DMS153 treated with DMSO at 0.1 percent for 48 hours (cell line): Measurements from ENCODE around the gene TEX22.

Experiments used
- DNase-seq: peaks from one replicate; lab custom pipeline; 2025; ENCODE audit not compliant: unreplicated experiment; lab: John Stamatoyannopoulos, UW

TEX22 gene

GRCh38 chr14:105420101-105420973 lies 22.0 kb downstream of the TEX22 start:
- DNase-seq, result no peak

DNA sequence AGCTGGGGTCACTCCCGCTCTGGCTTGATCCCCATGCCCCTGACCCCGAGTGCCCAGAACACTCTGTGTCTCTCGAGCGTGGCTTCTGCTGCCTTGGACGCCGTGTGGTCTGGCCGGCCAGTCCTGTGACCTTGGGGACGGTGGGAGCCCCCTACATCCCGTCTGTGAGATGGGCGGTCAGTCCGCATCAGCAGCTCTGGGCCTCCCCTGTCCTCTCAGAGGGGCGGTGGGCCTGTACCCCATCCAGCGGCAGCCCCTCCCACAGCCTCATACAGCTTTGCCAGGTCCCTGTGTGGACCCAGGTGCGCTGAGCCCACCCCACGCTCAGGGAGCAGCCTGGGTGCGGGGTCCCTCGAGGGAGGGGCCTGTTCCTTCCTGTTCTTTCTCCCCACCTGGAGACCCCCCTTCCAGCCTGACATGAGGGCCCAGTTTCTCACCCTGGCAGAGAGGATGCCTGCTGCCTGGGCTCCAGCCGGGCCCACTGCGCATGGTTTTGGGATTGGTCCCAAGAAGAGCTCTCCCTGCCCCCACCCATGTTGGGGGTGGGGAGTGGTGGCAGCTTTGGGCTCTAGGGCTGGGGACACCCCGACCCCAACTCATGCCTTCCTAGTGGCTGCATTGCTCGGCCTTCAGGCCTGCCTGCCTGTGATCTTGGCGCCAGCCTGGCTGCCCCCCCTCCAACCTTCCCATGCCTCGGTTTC lies 22.8 kb downstream of the TEX22 start:
- no peak for DNase-seq

DNA sequence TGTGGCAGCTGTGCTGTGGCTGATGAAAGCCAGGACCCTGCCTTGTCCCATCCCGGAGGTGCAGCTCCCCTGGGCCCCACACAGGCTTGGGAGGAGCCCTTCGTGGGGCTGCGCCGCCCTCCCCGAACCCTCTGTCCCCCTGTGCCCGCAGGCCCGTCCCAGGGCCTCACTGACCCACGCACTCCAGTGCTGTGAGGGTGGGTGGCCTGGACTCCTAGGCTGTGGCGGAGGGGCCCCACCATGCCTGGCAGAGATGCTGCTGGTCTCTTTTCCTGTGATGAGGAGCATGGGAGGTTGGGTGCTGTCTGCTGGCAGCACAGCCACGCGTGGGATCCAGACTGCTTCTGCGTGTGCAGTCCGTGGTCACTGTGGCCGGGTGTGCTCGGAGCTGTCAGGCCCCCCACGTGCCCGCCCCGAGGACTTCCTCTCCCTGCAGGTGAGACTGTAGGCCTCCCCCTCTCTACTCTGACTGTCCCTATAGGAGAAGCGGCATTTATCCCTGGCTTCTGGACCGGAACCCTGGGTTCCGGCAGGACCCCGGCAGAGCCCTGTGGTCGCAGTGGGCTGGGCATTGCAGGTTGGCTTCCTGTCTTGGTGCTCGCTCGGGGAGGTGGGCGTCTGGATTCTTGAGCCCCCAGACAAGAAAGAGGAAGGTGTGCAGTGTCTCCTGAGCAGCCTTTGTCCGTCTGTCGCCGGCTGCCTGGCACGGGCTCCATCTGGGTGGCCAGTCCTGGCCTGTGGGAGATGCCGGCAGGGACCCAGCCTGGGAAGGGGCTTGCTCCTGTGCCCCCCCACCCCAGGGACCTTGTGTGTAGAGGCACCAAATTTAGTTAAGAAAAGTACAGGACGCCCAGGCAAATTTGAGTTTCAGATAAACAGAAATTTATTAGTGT lies 23.6 kb downstream of the TEX22 start:
- DNase-seq, result no peak

GRCh38 chr14:105422695-105423487 lies 24.6 kb downstream of the TEX22 start:
- no peak for DNase-seq

GRCh38 chr14:105423488-105424195 lies 25.3 kb downstream of the TEX22 start:
- no peak for DNase-seq

DNA sequence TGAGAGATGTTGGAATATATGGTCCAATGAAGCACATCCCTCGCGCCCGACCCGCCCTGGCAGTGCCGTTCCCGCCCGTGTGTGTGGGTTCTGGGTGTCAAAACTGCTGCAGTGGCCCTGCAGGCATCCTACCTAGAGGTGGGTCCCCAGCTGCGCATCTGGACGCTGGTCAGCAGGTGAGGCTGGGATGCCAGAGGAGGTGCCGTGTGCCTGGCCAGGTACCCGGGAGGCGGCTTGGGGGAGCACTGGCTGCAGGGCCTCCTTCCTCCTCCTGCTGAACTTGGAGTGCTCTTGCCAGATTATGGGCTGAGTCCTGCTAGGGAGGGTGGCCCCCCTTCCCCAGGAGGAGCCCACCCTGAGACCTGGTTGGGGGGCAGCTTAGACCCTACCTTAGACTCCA lies 26.5 kb downstream of the TEX22 start:
- DNase-seq, result no peak

DNA sequence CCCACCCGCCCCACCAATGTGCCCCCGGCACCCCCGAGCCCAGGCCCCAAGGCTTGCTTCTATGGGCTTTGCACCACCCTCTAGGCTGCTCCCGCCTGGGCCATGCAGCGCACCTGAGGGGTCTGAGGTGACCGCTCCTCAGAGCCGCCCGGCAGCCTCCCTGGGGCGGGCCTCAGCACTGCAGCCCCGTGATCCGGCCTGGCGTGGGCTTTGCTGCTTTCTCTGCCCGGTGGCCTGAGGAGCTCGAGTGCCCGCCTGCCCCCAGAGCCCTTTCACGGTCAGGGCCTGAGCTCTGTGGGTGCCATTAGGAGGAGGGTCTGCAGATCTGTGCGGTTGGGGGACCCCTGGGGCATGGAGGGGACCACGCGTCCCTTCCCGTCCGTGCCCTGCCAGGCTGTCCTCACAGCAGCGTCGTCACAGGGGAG lies 27.5 kb downstream of the TEX22 start:
- no peak for DNase-seq

GRCh38 chr14:105426416-105427130 lies 28.2 kb downstream of the TEX22 start:
- DNase-seq, result no peak

- no peak for DNase-seq
These were observed 29.1 kb downstream of the TEX22 start for GRCh38 chr14:105427412-105427811.

DNA sequence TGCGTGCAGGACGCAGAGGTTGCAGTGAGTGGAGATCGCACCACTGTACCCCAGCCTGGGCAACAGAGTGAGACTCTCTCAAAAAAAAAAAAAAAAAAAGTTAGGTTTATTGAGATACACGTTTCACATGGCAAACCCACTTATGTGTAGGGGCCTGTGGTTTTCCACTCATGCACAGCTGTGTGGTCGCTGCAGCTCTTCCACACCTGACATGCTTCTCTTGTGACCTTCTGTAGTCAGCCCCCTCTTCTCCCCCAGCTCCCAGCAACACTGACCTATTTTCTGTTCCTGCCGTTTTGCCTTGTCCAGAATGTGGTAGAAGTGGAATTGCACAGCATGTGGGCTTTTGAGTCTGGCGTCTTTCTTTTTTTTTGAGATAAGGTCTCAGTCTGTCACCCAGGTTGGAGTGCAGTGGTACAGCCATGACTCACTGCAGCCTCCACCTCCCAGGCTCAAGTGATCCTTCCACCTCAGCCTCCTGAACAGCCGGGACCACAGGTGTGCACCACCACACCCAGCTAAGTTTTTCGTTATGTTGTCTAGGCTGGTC lies 29.7 kb downstream of the TEX22 start:
- DNase-seq, result no peak

DNA sequence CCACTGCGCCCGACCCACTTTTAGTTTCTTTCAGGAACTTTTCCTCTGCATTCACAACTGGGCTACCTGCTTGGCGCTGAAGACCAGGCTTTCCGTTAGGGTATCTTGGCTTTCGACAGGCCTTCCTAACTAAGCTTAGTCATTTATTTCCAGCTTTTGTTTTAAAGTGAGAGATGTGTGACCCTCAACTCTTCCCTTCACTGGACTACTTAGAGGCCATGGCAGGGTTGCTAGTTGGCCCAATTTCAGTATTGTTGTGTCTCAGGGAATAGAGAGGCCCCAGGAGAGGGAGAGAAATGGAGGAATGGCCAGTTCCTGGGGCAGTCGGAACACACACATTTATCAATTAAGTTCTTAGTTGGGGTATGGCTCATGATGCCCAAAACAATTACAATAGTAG lies 31.7 kb downstream of the TEX22 start:
- no peak for DNase-seq

DNA sequence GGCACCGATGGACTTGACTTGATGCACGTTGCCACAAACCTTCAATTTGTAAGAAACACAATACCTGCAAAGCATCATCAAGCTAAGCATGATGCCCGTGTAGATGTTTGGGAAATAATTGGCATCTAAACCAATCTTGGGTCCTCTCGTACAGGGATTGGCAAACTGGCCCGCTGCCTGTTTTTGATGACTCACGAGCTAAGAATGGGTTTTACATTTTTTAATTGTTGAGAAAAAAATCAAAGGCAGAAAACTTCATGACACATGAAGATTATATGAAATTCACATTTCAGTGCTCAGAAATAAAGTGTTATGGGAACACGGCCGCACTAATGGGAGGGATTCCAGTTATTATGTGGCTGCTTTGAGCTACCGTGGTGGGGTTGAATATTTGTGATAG lies 32.2 kb downstream of the TEX22 start:
- DNase-seq, result no peak

DNA sequence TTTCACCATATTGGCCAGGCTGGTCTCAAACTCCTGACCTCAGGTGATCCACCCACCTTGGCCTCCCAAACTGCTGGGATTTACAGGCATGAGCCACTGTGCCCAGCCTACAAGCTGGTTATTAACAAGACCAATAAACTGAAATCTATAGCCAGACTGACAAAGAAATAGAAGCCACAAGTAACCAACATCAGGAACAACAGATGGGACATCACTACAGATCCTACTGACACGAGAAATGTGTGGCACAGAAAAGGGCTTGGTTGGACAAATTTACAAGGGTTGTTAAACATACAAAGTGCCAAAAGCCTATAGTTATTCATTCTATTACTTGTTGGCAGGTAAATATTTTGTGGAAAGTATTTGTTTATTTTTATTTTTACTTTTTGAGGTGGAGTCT lies 32.9 kb downstream of the TEX22 start:
- DNase-seq, result no peak

- DNase-seq, result no peak
These were observed 34.3 kb downstream of the TEX22 start for GRCh38 chr14:105432657-105433056.

DNA sequence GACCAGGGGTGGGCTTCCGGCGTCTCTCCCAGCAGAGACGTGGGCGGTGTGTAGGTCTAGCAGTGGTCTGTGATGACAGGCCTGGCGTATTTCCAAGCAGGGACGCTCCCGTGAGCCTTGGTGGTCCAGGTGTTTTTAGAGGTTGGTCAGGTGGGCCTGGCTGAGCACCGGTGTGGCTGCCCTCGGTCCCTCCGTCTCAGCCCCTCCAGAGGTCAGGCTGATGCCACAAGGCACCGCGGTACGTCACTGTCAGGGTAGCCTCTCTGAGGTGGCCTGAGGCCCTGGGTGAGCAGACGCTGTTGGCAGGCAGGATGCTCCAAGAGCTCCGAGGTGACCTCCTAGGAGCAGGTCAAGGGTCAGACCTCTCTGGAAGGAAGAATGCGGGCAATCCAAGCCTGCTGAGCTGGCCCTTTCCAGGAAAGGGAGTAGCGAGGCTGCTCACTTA lies 34.8 kb downstream of the TEX22 start:
- no peak for DNase-seq

DNA sequence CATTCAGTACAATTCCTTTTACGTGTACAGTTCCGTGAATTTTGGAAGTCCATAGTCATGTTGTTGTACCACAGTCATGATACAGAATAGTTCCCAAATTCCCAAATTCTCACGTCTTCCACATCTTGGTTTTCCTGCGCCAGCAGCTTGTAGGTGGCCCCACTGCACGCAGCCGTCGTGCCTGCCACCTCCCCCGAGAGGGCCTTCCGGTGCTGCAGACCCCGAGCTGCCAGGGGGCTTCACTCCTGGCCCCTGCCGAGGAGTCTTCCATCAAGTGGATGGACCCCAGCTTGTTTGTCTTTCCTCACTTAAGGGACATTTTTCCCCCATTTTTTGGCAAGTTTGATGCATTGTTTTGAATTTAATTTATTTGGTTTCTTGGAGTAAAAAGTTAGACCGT lies 38.1 kb downstream of the TEX22 start:
- DNase-seq, result no peak

DNA sequence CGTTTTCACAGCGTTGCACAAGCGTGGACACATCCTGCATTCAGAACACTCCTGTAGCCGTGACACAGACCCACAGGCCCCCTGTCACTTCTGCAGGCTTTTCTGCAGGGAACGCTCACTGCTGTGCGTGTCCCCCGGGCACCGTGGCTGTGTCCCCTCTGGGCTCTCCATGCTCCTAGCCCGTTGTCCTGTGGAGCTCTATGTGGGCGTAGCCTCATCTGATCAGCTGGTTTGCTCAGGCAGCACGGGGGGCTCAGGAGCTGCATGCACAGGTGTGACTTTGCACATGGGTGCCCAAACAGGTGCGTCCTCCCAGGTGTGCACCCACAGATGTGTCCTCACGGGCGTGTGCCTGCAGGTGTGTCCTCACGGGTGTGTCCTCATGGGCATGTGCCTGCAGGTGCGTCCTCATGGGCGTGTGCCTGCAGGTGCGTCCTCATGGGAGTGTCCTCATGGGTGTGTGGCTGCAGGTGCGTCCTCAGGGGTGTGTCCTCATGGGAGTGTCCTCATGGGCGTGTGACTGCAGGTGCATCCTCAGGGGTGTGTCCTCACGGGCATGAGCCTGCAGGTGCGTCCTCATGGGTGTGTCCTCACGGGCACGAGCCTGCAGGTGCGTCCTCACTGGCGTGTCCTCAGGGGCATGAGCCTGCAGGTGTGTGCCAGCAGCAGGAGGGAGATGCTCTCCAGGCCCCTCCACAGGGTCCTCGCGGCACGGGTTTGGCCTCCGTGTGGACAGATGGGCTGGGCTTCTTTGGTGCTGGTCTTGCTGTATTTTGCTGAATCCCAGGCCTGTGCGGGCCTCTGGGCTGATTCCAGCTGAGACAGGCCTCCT lies 38.8 kb downstream of the TEX22 start:
- no peak for DNase-seq
